Measurements from ENCODE around the gene CRIP1.

DNA sequence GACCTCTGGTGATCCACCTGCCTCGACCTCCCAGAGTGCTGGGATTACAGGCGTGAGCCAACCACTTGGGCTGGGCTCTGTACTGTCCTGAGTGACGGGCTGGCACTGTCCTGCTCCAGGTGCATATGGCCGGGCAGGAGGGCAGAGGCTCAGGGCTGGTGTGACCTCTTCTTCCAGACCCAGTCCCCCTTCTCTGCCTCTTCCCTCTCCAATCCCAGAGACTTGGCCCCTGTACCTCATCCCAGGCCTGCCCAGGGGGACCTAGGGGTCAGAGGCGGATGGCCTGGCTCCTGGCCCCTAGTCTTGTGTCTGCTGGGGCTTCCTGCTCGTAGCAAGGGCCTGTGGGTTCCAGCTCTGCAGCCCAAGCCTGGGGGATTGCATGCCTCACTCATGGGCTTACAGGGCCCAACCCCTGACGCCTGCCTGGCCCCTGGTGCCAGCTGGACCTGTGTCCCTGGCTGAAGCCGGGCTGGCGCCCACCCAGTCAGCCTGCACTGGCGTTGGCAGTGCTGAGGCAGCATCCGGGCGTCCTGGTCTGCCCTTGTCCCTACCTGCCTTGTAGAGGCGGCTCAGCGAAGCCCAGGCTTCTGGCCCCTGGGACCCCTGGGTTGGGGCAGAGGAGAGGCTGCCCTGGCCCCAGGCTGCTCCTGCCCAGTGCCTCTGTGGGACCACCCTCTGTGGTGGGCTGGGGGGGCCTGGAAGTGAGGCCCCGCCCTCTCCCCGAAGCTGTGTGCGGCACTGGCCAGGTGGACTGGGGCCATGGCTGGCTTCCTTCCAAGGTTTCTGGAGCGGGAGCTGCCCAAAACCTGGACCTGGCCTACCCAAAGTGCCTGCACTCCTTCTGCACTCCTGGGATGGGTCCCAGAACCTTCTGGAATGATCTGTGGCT lies 8.7 kb downstream of the CRIP1 start:
- no peak for TF ChIP-seq POLR2AphosphoS5 (IDR thresholded peaks at IDR 0.05)
- no peak for TF ChIP-seq CTCF (IDR thresholded peaks at IDR 0.05)
- no peak for TF ChIP-seq EP300 (IDR thresholded peaks at IDR 0.05)
